Natural killer cell treated with Interleukin-12 subunit alpha and Interleukin-12 subunit beta and Interleukin-15 and Interleukin-18, amount 100 ng/mL, for 72 hours (primary cell): ENCODE data around the gene DKK3. TPM values are rescaled to one million over a fixed set of nuclear protein-coding genes. Genes with fewer than 3 reads are reported as not detected.

ENCODE experiments used
- ATAC-seq, 2 donors: fragments of 150-1000 bp; cut with Tn5 transposase in 1 of 2; sonication (Bioruptor Pico), chemical (Tn5 transposase) in 1 of 2; 2 replicates each; pipeline ENCODE4 v1.10.0; 2021
- DNase-seq: peaks from one replicate; pipeline ENCODE4 v3.0.0; 2022; ENCODE audit warnings: low spot score
- H3K27ac Mint-ChIP-seq, 2 donors: 1 replicate in 1 of 2; 2 replicates in 1 of 2; pipeline ENCODE4 v1.8.0; 2022; ENCODE audit warnings: mixed read lengths in 2 of 2, mild to moderate bottlenecking in 1 of 2, moderate library complexity in 1 of 2
- H3K27me3 Mint-ChIP-seq, 2 donors: 1 replicate in 1 of 2; 2 replicates in 1 of 2; pipeline ENCODE4 v1.8.0; 2022; ENCODE audit warnings: mixed read lengths in 2 of 2
- H3K36me3 Mint-ChIP-seq: one replicate; pipeline ENCODE4 v1.8.0; 2022; ENCODE audit warnings: mixed read lengths
- H3K4me1 Mint-ChIP-seq, 2 donors: 1 replicate in 1 of 2; 2 replicates in 1 of 2; pipeline ENCODE4 v1.8.0; 2022; ENCODE audit warnings: low read depth in 2 of 2, mixed read lengths in 2 of 2, mild to moderate bottlenecking in 1 of 2
- H3K4me3 Mint-ChIP-seq: one replicate; pipeline ENCODE4 v1.8.0; 2022; ENCODE audit warnings: mixed read lengths
- H3K9me3 Mint-ChIP-seq: 2 replicates; pipeline ENCODE4 v1.8.0; 2022; ENCODE audit warnings: mixed read lengths
- total RNA-seq, 2 donors: library from RNA; stranded (reverse); gene quantifications; one replicate each; pipeline ENCODE4 v1.2.3, GENCODE V29; 2022

Gene DKK3
- total RNA-seq, 2 donors from 2014 or later, result not detected

- Mint-ChIP-seq H3K27ac (no peak overlapping the region), H3K9me3 (no peaks in the 10 kb centered on the region)
Observed at GRCh38 chr11:11958403-11959231, 49.8 kb downstream of the DKK3 start.

GRCh38 chr11:11956006-11956405 is 52.4 kb downstream of the DKK3 start:
- H3K4me1 Mint-ChIP-seq, result peaks cover 20 to 22% of the 10 kb centered on the region in 2 donors
- H3K27ac Mint-ChIP-seq, result peak overlapping the region in 1 of 2 donors; percentile 54
- peaks cover 29% of the 10 kb centered on the region for H3K36me3 Mint-ChIP-seq

More at GRCh38 chr11:11958403-11959231, 49.8 kb downstream of the DKK3 start:
- Mint-ChIP-seq H3K27me3 (no peaks in the 10 kb centered on the region), H3K36me3 (peaks cover 15% of the 10 kb centered on the region), H3K4me1 (peaks cover 22 to 30% of the 10 kb centered on the region in 2 donors), H3K4me3 (no peak overlapping the region)
- DNase-seq (no peak), ATAC-seq (no peak)

GRCh38 chr11:11952036-11952435 is 56.4 kb downstream of the DKK3 start:
- Mint-ChIP-seq H3K27me3 (no peaks in the 10 kb centered on the region), H3K9me3 (no peaks in the 10 kb centered on the region), H3K4me3 (no peak overlapping the region), H3K36me3 (peaks cover 35% of the 10 kb centered on the region), H3K4me1 (no peaks in the 10 kb centered on the region), H3K27ac (peak overlapping the region in 1 of 2 donors; percentile 0)
- ATAC-seq (no peak), DNase-seq (no peak)

More at GRCh38 chr11:11956006-11956405, 52.4 kb downstream of the DKK3 start:
- ATAC-seq (no peak), DNase-seq (no peak)
- Mint-ChIP-seq H3K4me3 (no peak overlapping the region), H3K9me3 (no peaks in the 10 kb centered on the region), H3K27me3 (no peaks in the 10 kb centered on the region)

GRCh38 chr11:11949482-11949881 is 58.9 kb downstream of the DKK3 start:
- Mint-ChIP-seq H3K27me3 (no peaks in the 10 kb centered on the region), H3K27ac (no peak overlapping the region), H3K36me3 (peaks cover 25% of the 10 kb centered on the region), H3K9me3 (no peaks in the 10 kb centered on the region), H3K4me3 (no peak overlapping the region), H3K4me1 (no peaks in the 10 kb centered on the region)
- DNase-seq (no peak), ATAC-seq (no peak)

- no peaks in the 10 kb centered on the region for H3K27me3 Mint-ChIP-seq
- H3K4me1 Mint-ChIP-seq, result no peaks in the 10 kb centered on the region
- H3K36me3 Mint-ChIP-seq, result peaks cover 25% of the 10 kb centered on the region
- ATAC-seq, result no peak
- no peak for DNase-seq
- no peak overlapping the region for H3K27ac Mint-ChIP-seq
- no peak overlapping the region for H3K4me3 Mint-ChIP-seq
- no peaks in the 10 kb centered on the region for H3K9me3 Mint-ChIP-seq
Observed at GRCh38 chr11:11948242-11948947, 60.0 kb downstream of the DKK3 start.

GRCh38 chr11:11947825-11948224 is 60.6 kb downstream of the DKK3 start:
- DNase-seq (no peak), ATAC-seq (no peak)
- Mint-ChIP-seq H3K4me1 (no peaks in the 10 kb centered on the region), H3K27ac (no peak overlapping the region), H3K4me3 (no peak overlapping the region), H3K9me3 (no peaks in the 10 kb centered on the region), H3K36me3 (peaks cover 23% of the 10 kb centered on the region), H3K27me3 (no peaks in the 10 kb centered on the region)

GRCh38 chr11:11946878-11947277 is 61.5 kb downstream of the DKK3 start:
- Mint-ChIP-seq H3K27me3 (no peaks in the 10 kb centered on the region), H3K9me3 (no peaks in the 10 kb centered on the region), H3K4me3 (no peak overlapping the region), H3K4me1 (no peaks in the 10 kb centered on the region), H3K27ac (no peak overlapping the region), H3K36me3 (peaks cover 20% of the 10 kb centered on the region)
- ATAC-seq (no peak), DNase-seq (no peak)

- no peaks in the 10 kb centered on the region for H3K27me3 Mint-ChIP-seq
- H3K4me1 Mint-ChIP-seq, result no peaks in the 10 kb centered on the region
- H3K27ac Mint-ChIP-seq, result no peak overlapping the region
- no peak overlapping the region for H3K4me3 Mint-ChIP-seq
- ATAC-seq, result no peak
- peaks cover 16% of the 10 kb centered on the region for H3K36me3 Mint-ChIP-seq
- H3K9me3 Mint-ChIP-seq, result no peaks in the 10 kb centered on the region
- no peak for DNase-seq
Observed at GRCh38 chr11:11946180-11946579, 62.2 kb downstream of the DKK3 start.

GRCh38 chr11:11944444-11944843 is 64.0 kb downstream of the DKK3 start:
- ATAC-seq (no peak), DNase-seq (no peak)
- Mint-ChIP-seq H3K27me3 (no peaks in the 10 kb centered on the region), H3K27ac (no peak overlapping the region), H3K9me3 (no peaks in the 10 kb centered on the region), H3K36me3 (peaks cover 14% of the 10 kb centered on the region), H3K4me3 (no peak overlapping the region), H3K4me1 (no peaks in the 10 kb centered on the region)

- Mint-ChIP-seq H3K36me3 (peaks cover 24% of the 10 kb centered on the region), H3K9me3 (no peaks in the 10 kb centered on the region), H3K27me3 (no peaks in the 10 kb centered on the region), H3K4me1 (no peaks in the 10 kb centered on the region), H3K4me3 (no peak overlapping the region), H3K27ac (no peak overlapping the region)
- ATAC-seq (no peak), DNase-seq (no peak)
Observed at GRCh38 chr11:11942668-11943067, 65.8 kb downstream of the DKK3 start.

GRCh38 chr11:11940551-11940950 is 67.9 kb downstream of the DKK3 start:
- Mint-ChIP-seq H3K4me3 (no peak overlapping the region), H3K9me3 (no peaks in the 10 kb centered on the region)

GRCh38 chr11:11937957-11938356 is 70.5 kb downstream of the DKK3 start:
- Mint-ChIP-seq H3K27me3 (no peaks in the 10 kb centered on the region), H3K27ac (no peak overlapping the region), H3K9me3 (no peaks in the 10 kb centered on the region), H3K4me3 (no peak overlapping the region), H3K4me1 (no peaks in the 10 kb centered on the region), H3K36me3 (peaks cover 36% of the 10 kb centered on the region)
- ATAC-seq, result no peak
- no peak for DNase-seq

More at GRCh38 chr11:11940551-11940950, 67.9 kb downstream of the DKK3 start:
- ATAC-seq (no peak), DNase-seq (no peak)
- no peaks in the 10 kb centered on the region for H3K4me1 Mint-ChIP-seq
- peaks cover 30% of the 10 kb centered on the region for H3K36me3 Mint-ChIP-seq
- H3K27me3 Mint-ChIP-seq, result no peaks in the 10 kb centered on the region
- no peak overlapping the region for H3K27ac Mint-ChIP-seq

- peaks cover 37% of the 10 kb centered on the region for H3K36me3 Mint-ChIP-seq
- no peak overlapping the region for H3K4me3 Mint-ChIP-seq
- ATAC-seq, result no peak
- no peak for DNase-seq
- no peaks in the 10 kb centered on the region for H3K4me1 Mint-ChIP-seq
- no peaks in the 10 kb centered on the region for H3K27me3 Mint-ChIP-seq
- H3K27ac Mint-ChIP-seq, result no peak overlapping the region
- H3K9me3 Mint-ChIP-seq, result no peaks in the 10 kb centered on the region
Observed at GRCh38 chr11:11937433-11937832, 71.0 kb downstream of the DKK3 start.

- H3K27me3 Mint-ChIP-seq, result no peaks in the 10 kb centered on the region
- ATAC-seq (no peak), DNase-seq (no peak)
- no peak overlapping the region for H3K27ac Mint-ChIP-seq
- H3K9me3 Mint-ChIP-seq, result no peaks in the 10 kb centered on the region
- no peaks in the 10 kb centered on the region for H3K4me1 Mint-ChIP-seq
- no peak overlapping the region for H3K4me3 Mint-ChIP-seq
- H3K36me3 Mint-ChIP-seq, result peaks cover 34% of the 10 kb centered on the region
Observed at GRCh38 chr11:11935536-11935935, 72.9 kb downstream of the DKK3 start.
